OCI-LY1 (cell line): ENCODE measurements around the gene DNAJC7.

Experiments used
- CTCF ChIP-seq: fragments of 200-600 bp; sonication (generic), shearing (Covaris generic); IDR thresholded peaks from 2 replicates; pipeline ENCODE4 v1.5.1; 2017; ENCODE audit warnings: mild to moderate bottlenecking, antibody characterized with exemption, low read length, moderate library complexity, mixed read lengths
- EZH2 ChIP-seq: fragments of 200-600 bp; sonication (generic), shearing (Covaris generic); IDR thresholded peaks from 2 replicates; pipeline ENCODE4 v1.8.0; 2017; ENCODE audit warnings: borderline replicate concordance, mixed run types, mild to moderate bottlenecking, antibody characterized with exemption, low read length, moderate library complexity, mixed read lengths

GRCh38 chr17:42059815-42060214, 42.6 kb upstream of the DNAJC7 start:
- TF ChIP-seq CTCF (no peak), EZH2 (no peak)
